H9 (cell line): ENCODE data around the gene BRI3BP. TPM values are rescaled to one million over a fixed set of nuclear protein-coding genes. Genes with fewer than 3 reads are reported as not detected.

Experiments used
- DNase-seq: peaks from one replicate; pipeline ENCODE4 v3.0.0-alpha.2; 2017
- H2AFZ ChIP-seq: one replicate; pipeline ENCODE4 v1.6.1; 2013; ENCODE audit warnings: mild to moderate bottlenecking, low read length, control low read depth, moderate library complexity
- H2AK5ac ChIP-seq: 2 replicates; pipeline ENCODE4 v1.6.1; 2013; ENCODE audit warnings: low read length, control low read depth, mixed read lengths; ENCODE audit not compliant: insufficient read length
- H2BK120ac ChIP-seq: one replicate; pipeline ENCODE4 v1.6.1; 2013; ENCODE audit warnings: low read depth, mild to moderate bottlenecking, low read length, control low read depth, inconsistent platforms; ENCODE audit not compliant: poor library complexity, severe bottlenecking
- H2BK12ac ChIP-seq: 2 replicates; pipeline ENCODE4 v1.6.1; 2013; ENCODE audit warnings: low read length, control low read depth, mixed read lengths, low read depth; ENCODE audit not compliant: insufficient read length
- H2BK15ac ChIP-seq: 2 replicates; pipeline ENCODE4 v1.6.1; 2013; ENCODE audit warnings: low read depth, low read length, control low read depth
- H2BK20ac ChIP-seq: one replicate; pipeline ENCODE4 v1.6.1; 2013; ENCODE audit warnings: low read depth, mild to moderate bottlenecking, low read length, control low read depth, inconsistent platforms; ENCODE audit not compliant: poor library complexity, severe bottlenecking
- H2BK5ac ChIP-seq: 2 replicates; pipeline ENCODE4 v1.6.1; 2013; ENCODE audit warnings: low read length, control low read depth, mixed read lengths; ENCODE audit not compliant: insufficient read length
- H3K14ac ChIP-seq: 2 replicates; pipeline ENCODE4 v1.6.1; 2013; ENCODE audit warnings: low read length, control low read depth; ENCODE audit not compliant: insufficient read depth
- H3K18ac ChIP-seq: 2 replicates; pipeline ENCODE4 v1.6.1; 2013; ENCODE audit warnings: low read depth, mild to moderate bottlenecking, mixed read lengths, low read length, control low read depth; ENCODE audit not compliant: insufficient read length
- H3K23ac ChIP-seq: 2 replicates; pipeline ENCODE4 v1.6.1; 2013; ENCODE audit warnings: low read length, control low read depth, mixed read lengths, low read depth; ENCODE audit not compliant: insufficient read length
- H3K23me2 ChIP-seq: 2 replicates; pipeline ENCODE4 v1.6.1; 2013; ENCODE audit warnings: low read depth, mild to moderate bottlenecking, mixed read lengths, low read length, control low read depth; ENCODE audit not compliant: insufficient read length, poor library complexity, severe bottlenecking
- H3K27ac ChIP-seq: 2 replicates; pipeline ENCODE4 v1.5.1; 2013; ENCODE audit warnings: low read length, control low read depth, mixed read lengths, low read depth; ENCODE audit not compliant: insufficient read length
- H3K27me3 ChIP-seq: 2 replicates; pipeline ENCODE4 v1.6.1; 2013; ENCODE audit warnings: low read length, control low read depth, inconsistent platforms; ENCODE audit not compliant: insufficient read depth
- H3K4ac ChIP-seq: 2 replicates; pipeline ENCODE4 v1.6.1; 2013; ENCODE audit warnings: low read depth, mild to moderate bottlenecking, control low read depth, inconsistent platforms, low read length, moderate library complexity
- H3K4me1 ChIP-seq: 2 replicates; pipeline ENCODE4 v1.6.1; 2013; ENCODE audit warnings: low read length, control low read depth, inconsistent platforms; ENCODE audit not compliant: insufficient read depth
- H3K4me2 ChIP-seq: 2 replicates; pipeline ENCODE4 v1.6.1; 2013; ENCODE audit warnings: low read length, control low read depth, mixed read lengths; ENCODE audit not compliant: insufficient read length, insufficient read depth
- H3K56ac ChIP-seq: 2 replicates; pipeline ENCODE4 v1.6.1; 2013; ENCODE audit warnings: low read depth, mild to moderate bottlenecking, mixed read lengths, low read length, control low read depth; ENCODE audit not compliant: insufficient read length
- H3K79me1 ChIP-seq: 2 replicates; pipeline ENCODE4 v1.6.1; 2013; ENCODE audit warnings: low read depth, mild to moderate bottlenecking, moderate library complexity, low read length, control low read depth, inconsistent platforms; ENCODE audit not compliant: insufficient read depth, poor library complexity, severe bottlenecking
- H3K79me2 ChIP-seq: 2 replicates; pipeline ENCODE4 v1.6.1; 2013; ENCODE audit warnings: low read length, control low read depth, inconsistent platforms; ENCODE audit not compliant: insufficient read depth
- H3K9ac ChIP-seq: 2 replicates; pipeline ENCODE4 v1.6.1; 2013; ENCODE audit warnings: low read length, control low read depth, mixed read lengths; ENCODE audit not compliant: insufficient read length; ENCODE audit errors: extremely low read depth
- H3K9me3 ChIP-seq: one replicate; pipeline ENCODE4 v1.6.1; 2013; ENCODE audit warnings: low read depth, low read length, inconsistent platforms; ENCODE audit not compliant: control insufficient read depth
- H3T11ph ChIP-seq: one replicate; pipeline ENCODE4 v1.6.1; 2013; ENCODE audit warnings: mild to moderate bottlenecking, low read length, control low read depth, inconsistent platforms
- H4K20me1 ChIP-seq: one replicate; pipeline ENCODE4 v1.6.1; 2013; ENCODE audit not compliant: control insufficient read depth, insufficient read length, insufficient read depth
- H4K5ac ChIP-seq: 2 replicates; pipeline ENCODE4 v1.6.1; 2013; ENCODE audit warnings: low read depth, mild to moderate bottlenecking, mixed read lengths, low read length, control low read depth; ENCODE audit not compliant: insufficient read length
- H4K8ac ChIP-seq: replicated peaks from 2 replicates; pipeline ENCODE4 v1.6.1; 2013; ENCODE audit warnings: low read length, control low read depth, mixed read lengths, low read depth; ENCODE audit not compliant: insufficient read length
- H4K91ac ChIP-seq: 2 replicates; pipeline ENCODE4 v1.6.1; 2013; ENCODE audit warnings: low read depth, mild to moderate bottlenecking, moderate library complexity, mixed read lengths, low read length, control low read depth; ENCODE audit not compliant: insufficient read length
- H3K27ac Mint-ChIP-seq, 3 experiments: 2 replicates in 2 of 3; 3 replicates in 1 of 3; pipeline ENCODE4 v1.8.0; 2020 to 2021; ENCODE audit warnings: mixed read lengths in 3 of 3, mild to moderate bottlenecking in 1 of 3, moderate library complexity in 1 of 3
- H3K27me3 Mint-ChIP-seq: 2 replicates; pipeline ENCODE4 v1.8.0; 2021; ENCODE audit warnings: low read depth, mild to moderate bottlenecking, moderate library complexity, mixed read lengths
- H3K36me3 Mint-ChIP-seq, 3 experiments: 2 replicates in 2 of 3; 3 replicates in 1 of 3; pipeline ENCODE4 v1.8.0; 2020 to 2021; ENCODE audit warnings: low read depth in 3 of 3, mixed read lengths in 3 of 3; ENCODE audit not compliant: insufficient read depth in 1 of 3
- H3K4me1 Mint-ChIP-seq, 2 experiments: 2 replicates each; pipeline ENCODE4 v1.8.0; 2020; ENCODE audit warnings: mixed read lengths in 2 of 2
- H3K4me3 Mint-ChIP-seq, 2 experiments: 2 replicates in 1 of 2; 3 replicates in 1 of 2; pipeline ENCODE4 v1.8.0; 2020 to 2021; ENCODE audit warnings: mild to moderate bottlenecking in 2 of 2, mixed read lengths in 2 of 2, moderate library complexity in 1 of 2
- H3K9me3 Mint-ChIP-seq, 2 experiments: 2 replicates in 1 of 2; 3 replicates in 1 of 2; pipeline ENCODE4 v1.8.0; 2020; ENCODE audit warnings: mild to moderate bottlenecking in 2 of 2, mixed read lengths in 2 of 2, moderate library complexity in 1 of 2
- WGBS: extraction: QIAGEN DNeasy Blood & Tissue Kit; methylation state at CpG from one replicate; pipeline ENCODE4 v1.1.7; 2013; ENCODE audit warnings: missing lambda C conversion rate, low lambda C conversion rate, mixed read lengths; ENCODE audit not compliant: insufficient read length; ENCODE audit errors: extremely low coverage; 5-methylcytosine and 5-hydroxymethylcytosine counted together
- total RNA-seq: library from RNA; stranded (reverse); gene quantifications from 2 replicates; pipeline ENCODE4 v1.2.1, GENCODE V29; 2021
- TF ChIP-seq, protein P1 (sequence below): fragments of 200-600 bp; sonication (generic); conservative IDR thresholded peaks from 3 replicates; pipeline ENCODE4 v1.8.0; 2021; ENCODE audit warnings: antibody characterized with exemption, mild to moderate bottlenecking

Gene BRI3BP
- total RNA-seq, 1 experiment from 2014 or later: 10.5 TPM

DNA sequence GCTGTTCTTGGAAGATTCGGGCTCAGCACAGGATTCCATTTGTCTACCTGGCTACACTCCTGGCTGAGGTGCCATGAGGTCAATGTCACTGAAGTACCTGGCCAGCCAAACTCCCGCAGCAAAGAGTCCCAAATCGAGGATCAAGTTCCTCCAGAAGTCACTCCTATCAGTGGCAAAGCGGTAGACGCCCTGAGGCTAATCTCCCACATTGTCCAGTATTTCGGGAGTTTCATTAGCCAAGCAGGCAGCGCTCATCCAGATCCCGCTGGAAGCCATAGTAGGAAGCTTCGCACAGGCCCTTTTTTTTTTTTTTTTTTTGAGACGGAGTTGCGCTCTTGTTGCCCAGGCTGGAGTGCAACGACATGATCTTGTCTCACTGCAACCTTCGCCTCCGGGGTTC is 62.9 kb downstream of the BRI3BP start:
- no peak overlapping the region for H3K9ac ChIP-seq
- no peaks in the 10 kb centered on the region for H3K79me1 ChIP-seq
- H2BK5ac ChIP-seq: no peak overlapping the region
- H4K91ac ChIP-seq: no peak overlapping the region
- no peak overlapping the region for H3K14ac ChIP-seq
- no peak overlapping the region for H2BK15ac ChIP-seq
- no peak overlapping the region for H4K8ac ChIP-seq
- H3K79me2 ChIP-seq: no peaks in the 10 kb centered on the region
- H3K18ac ChIP-seq: no peak overlapping the region
- no peaks in the 10 kb centered on the region for H4K20me1 ChIP-seq
- no peak overlapping the region for H2AFZ ChIP-seq
- H2BK20ac ChIP-seq: no peak overlapping the region
- peaks cover 3% of the 10 kb centered on the region; the same call in 1 of the 2 replicates for H3K27me3 Mint-ChIP-seq
- H3K36me3 Mint-ChIP-seq: peaks cover 6 to 19% (median 10%) of the 10 kb centered on the region in 3 experiments
- no peak overlapping the region for H3K4ac ChIP-seq
- H3K4me1 Mint-ChIP-seq: peaks cover 5 to 13% of the 10 kb centered on the region in 2 experiments
- H3K27ac ChIP-seq: no peak overlapping the region
- no peak overlapping the region for H3K23ac ChIP-seq
- no peak overlapping the region for H3K56ac ChIP-seq
- H3K23me2 ChIP-seq: no peaks in the 10 kb centered on the region
- H2BK120ac ChIP-seq: no peak overlapping the region
- H4K5ac ChIP-seq: no peak overlapping the region
- H3K4me2 ChIP-seq: no peak overlapping the region
- no peak overlapping the region for H3K4me3 Mint-ChIP-seq
- no peak for DNase-seq
- TF ChIP-seq, protein P1, sequence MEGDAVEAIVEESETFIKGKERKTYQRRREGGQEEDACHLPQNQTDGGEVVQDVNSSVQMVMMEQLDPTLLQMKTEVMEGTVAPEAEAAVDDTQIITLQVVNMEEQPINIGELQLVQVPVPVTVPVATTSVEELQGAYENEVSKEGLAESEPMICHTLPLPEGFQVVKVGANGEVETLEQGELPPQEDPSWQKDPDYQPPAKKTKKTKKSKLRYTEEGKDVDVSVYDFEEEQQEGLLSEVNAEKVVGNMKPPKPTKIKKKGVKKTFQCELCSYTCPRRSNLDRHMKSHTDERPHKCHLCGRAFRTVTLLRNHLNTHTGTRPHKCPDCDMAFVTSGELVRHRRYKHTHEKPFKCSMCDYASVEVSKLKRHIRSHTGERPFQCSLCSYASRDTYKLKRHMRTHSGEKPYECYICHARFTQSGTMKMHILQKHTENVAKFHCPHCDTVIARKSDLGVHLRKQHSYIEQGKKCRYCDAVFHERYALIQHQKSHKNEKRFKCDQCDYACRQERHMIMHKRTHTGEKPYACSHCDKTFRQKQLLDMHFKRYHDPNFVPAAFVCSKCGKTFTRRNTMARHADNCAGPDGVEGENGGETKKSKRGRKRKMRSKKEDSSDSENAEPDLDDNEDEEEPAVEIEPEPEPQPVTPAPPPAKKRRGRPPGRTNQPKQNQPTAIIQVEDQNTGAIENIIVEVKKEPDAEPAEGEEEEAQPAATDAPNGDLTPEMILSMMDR: no peak
- H3K27ac Mint-ChIP-seq: no peak overlapping the region; a peak in 1 of 7 replicates
- peaks cover 19 to 20% of the 10 kb centered on the region in 2 experiments for H3K9me3 Mint-ChIP-seq
- peaks cover 5% of the 10 kb centered on the region for H3K9me3 ChIP-seq
- no peak overlapping the region for H3T11ph ChIP-seq
- no peaks in the 10 kb centered on the region for H3K27me3 ChIP-seq
- no peak overlapping the region for H2AK5ac ChIP-seq
- H2BK12ac ChIP-seq: no peak overlapping the region
- no peaks in the 10 kb centered on the region for H3K4me1 ChIP-seq
- WGBS: no CpG with 5 or more reads among the region's 14 CpGs
